WTC11 (cell line): ENCODE results near the gene MRPS27. TPM values are rescaled to one million over a fixed set of nuclear protein-coding genes. Genes with fewer than 3 reads are reported as not detected.
A peak's percentile ranks its signal among the peaks of the same experiment; 100 is the strongest.

Experiments used
- ATAC-seq: fragments of 200-7000 bp; cut with Tn5 transposase; 2 replicates; pipeline ENCODE4 v1.10.0; 2021; ENCODE audit warnings: mild to moderate bottlenecking, moderate library complexity
- CTCF ChIA-PET: fragments of 300-600 bp; sonication (Branson Sonifier 250); formaldehyde crosslinking; loops from one replicate; lab custom pipeline; 2021; ENCODE audit warnings: antibody characterized with exemption; lab: Charles Lee
- POLR2A ChIA-PET: fragments of 350-600 bp; sonication (Branson Sonifier 250); formaldehyde crosslinking; loops from one replicate; lab custom pipeline; 2021; ENCODE audit warnings: antibody characterized with exemption; lab: Charles Lee
- DNase-seq: peaks from one replicate; pipeline ENCODE4 v3.0.0; 2021; ENCODE audit warnings: low spot score
- H3K27ac Mint-ChIP-seq: 2 replicates; pipeline ENCODE4 v1.8.0; 2021; ENCODE audit warnings: mixed read lengths
- H3K27me3 Mint-ChIP-seq: 2 replicates; pipeline ENCODE4 v1.8.0; 2021; ENCODE audit warnings: low read depth, mild to moderate bottlenecking, moderate library complexity, mixed read lengths
- H3K36me3 Mint-ChIP-seq: 2 replicates; pipeline ENCODE4 v1.8.0; 2021; ENCODE audit warnings: mixed read lengths
- H3K4me1 Mint-ChIP-seq: 2 replicates; pipeline ENCODE4 v1.8.0; 2022; ENCODE audit warnings: mixed read lengths
- H3K4me3 Mint-ChIP-seq: 2 replicates; pipeline ENCODE4 v1.8.0; 2021; ENCODE audit warnings: mild to moderate bottlenecking, moderate library complexity, mixed read lengths
- H3K9me3 Mint-ChIP-seq: 2 replicates; pipeline ENCODE4 v1.8.0; 2021; ENCODE audit warnings: mixed read lengths
- ATF1 ChIP-seq: sonication (generic); formaldehyde crosslinking; IDR thresholded peaks from 2 replicates; pipeline ENCODE4 v1.8.1; 2023; ENCODE audit warnings: mild to moderate bottlenecking, moderate library complexity, missing genetic modification reagents
- ATF6 ChIP-seq: sonication (generic); formaldehyde crosslinking; IDR thresholded peaks from 2 replicates; pipeline ENCODE4 v1.8.1; 2023; ENCODE audit warnings: mild to moderate bottlenecking, missing genetic modification reagents
- CDX4 ChIP-seq: fragments of 250-450 bp; sonication (Bioruptor Pico); IDR thresholded peaks from 2 replicates; pipeline ENCODE4 v1.9.0; 2021; ENCODE audit warnings: moderate library complexity, mild to moderate bottlenecking, inconsistent platforms, borderline replicate concordance
- E2F1 ChIP-seq: sonication (generic); formaldehyde crosslinking; IDR thresholded peaks from 2 replicates; pipeline ENCODE4 v1.8.0; 2022; ENCODE audit warnings: mild to moderate bottlenecking, missing genetic modification reagents
- EMX1 ChIP-seq: fragments of 250-450 bp; sonication (Bioruptor Pico); IDR thresholded peaks from 2 replicates; pipeline ENCODE4 v1.8.0; 2021; ENCODE audit warnings: mild to moderate bottlenecking
- ESRRA ChIP-seq: sonication (generic); formaldehyde crosslinking; IDR thresholded peaks from 2 replicates; pipeline ENCODE4 v1.8.1; 2022; ENCODE audit warnings: mild to moderate bottlenecking, missing genetic modification reagents, borderline replicate concordance
- FOXJ3 ChIP-seq: sonication (generic); formaldehyde crosslinking; IDR thresholded peaks from 2 replicates; pipeline ENCODE4 v1.9.0; 2021; ENCODE audit warnings: missing genetic modification reagents, mild to moderate bottlenecking, borderline replicate concordance
- HMGA2 ChIP-seq: fragments of 250-450 bp; sonication (Bioruptor Pico); IDR thresholded peaks from 2 replicates; pipeline ENCODE4 v1.4.0; 2021; ENCODE audit warnings: mild to moderate bottlenecking, moderate library complexity
- MAX ChIP-seq: sonication (generic); formaldehyde crosslinking; IDR thresholded peaks from 2 replicates; pipeline ENCODE4 v1.8.0; 2022; ENCODE audit warnings: mild to moderate bottlenecking, missing genetic modification reagents
- MXD4 ChIP-seq: fragments of 250-450 bp; sonication (Bioruptor Pico); IDR thresholded peaks from 2 replicates; pipeline ENCODE4 v1.8.0; 2021; ENCODE audit warnings: mild to moderate bottlenecking, moderate library complexity, borderline replicate concordance
- NR2C2 ChIP-seq: sonication (generic); formaldehyde crosslinking; IDR thresholded peaks from 2 replicates; pipeline ENCODE4 v1.8.0; 2022; ENCODE audit warnings: mild to moderate bottlenecking, missing genetic modification reagents
- SMAD4 ChIP-seq: sonication (generic); formaldehyde crosslinking; IDR thresholded peaks from 2 replicates; pipeline ENCODE4 v1.8.0; 2022; ENCODE audit warnings: mild to moderate bottlenecking, missing genetic modification reagents
- SOX15 ChIP-seq: fragments of 250-450 bp; sonication (Bioruptor Pico); IDR thresholded peaks from 2 replicates; pipeline ENCODE4 v1.9.0; 2021; ENCODE audit warnings: mild to moderate bottlenecking
- USF2 ChIP-seq: sonication (generic); formaldehyde crosslinking; IDR thresholded peaks from 2 replicates; pipeline ENCODE4 v1.8.1; 2023; ENCODE audit warnings: mild to moderate bottlenecking, missing genetic modification reagents, moderate library complexity
- ZBTB43 ChIP-seq: sonication (generic); formaldehyde crosslinking; IDR thresholded peaks from 2 replicates; pipeline ENCODE4 v1.8.1; 2023; ENCODE audit warnings: mild to moderate bottlenecking, missing genetic modification reagents
- ZNF121 ChIP-seq: sonication (generic); formaldehyde crosslinking; IDR thresholded peaks from 2 replicates; pipeline ENCODE4 v1.8.0; 2023; ENCODE audit warnings: missing genetic modification reagents
- total RNA-seq: library from RNA; stranded (reverse); gene quantifications from 3 replicates; pipeline ENCODE4 v1.2.3, GENCODE V29; 2021
- TF ChIP-seq, protein P1 (sequence below): fragments of 250-450 bp; sonication (Bioruptor Pico); IDR thresholded peaks from 2 replicates; pipeline ENCODE4 v2.1.2; 2022; ENCODE audit warnings: mild to moderate bottlenecking, moderate library complexity
- TF ChIP-seq, protein P2 (sequence below): sonication (generic); formaldehyde crosslinking; IDR thresholded peaks from 2 replicates; pipeline ENCODE4 v1.8.0; 2023; ENCODE audit warnings: missing genetic modification reagents, mild to moderate bottlenecking, borderline replicate concordance

Gene MRPS27
- total RNA-seq, 1 experiment from 2014 or later = 80.1 TPM

GRCh38 chr5:72179028-72179815 is 140.8 kb downstream of the MRPS27 start:
- POLR2A ChIA-PET = interaction anchor here (0.6 kb wide), 1 partner anchor 18 kb away, joined by 3 read pairs; no protein-coding TSS in a partner anchor

DNA sequence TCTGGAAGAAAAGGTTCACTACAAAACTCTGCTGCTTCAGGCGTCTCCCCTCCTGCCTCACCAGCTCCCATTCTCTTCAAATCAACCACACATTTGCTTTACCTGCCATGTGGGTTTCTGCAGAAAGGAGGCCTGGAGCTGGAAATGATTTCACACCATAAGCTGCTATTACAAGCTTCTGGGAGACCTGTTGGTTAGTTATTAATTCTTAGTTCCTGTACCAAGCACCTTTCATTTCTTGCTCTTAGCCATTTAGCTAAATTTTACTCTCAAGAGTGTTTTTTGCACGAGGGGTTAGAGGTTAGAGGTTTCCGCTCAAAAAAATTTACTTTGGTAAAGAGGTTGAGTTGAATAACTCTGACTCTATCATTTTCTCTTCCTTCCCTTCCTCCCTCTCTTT is 142.5 kb downstream of the MRPS27 start:
- no peak overlapping the region for H3K27ac Mint-ChIP-seq
- H3K27me3 Mint-ChIP-seq = no peaks in the 10 kb centered on the region; the same call in 1 of the 2 replicates
- no peak for ATAC-seq
- no peak overlapping the region for H3K4me3 Mint-ChIP-seq
- ChIA-PET CTCF (no interaction called here), POLR2A (no interaction called here)
- peaks cover 5% of the 10 kb centered on the region; the same call in 1 of the 2 replicates for H3K36me3 Mint-ChIP-seq
- H3K4me1 Mint-ChIP-seq = peaks cover 26% of the 10 kb centered on the region
- no peaks in the 10 kb centered on the region for H3K9me3 Mint-ChIP-seq
- DNase-seq = no peak
- no peak for TF ChIP-seq ATF6 (CRISPR knock-in tag)
- TF ChIP-seq EMX1 (CRISPR knock-in tag) = no peak
- no peak for TF ChIP-seq ATF1 (CRISPR knock-in tag)
- TF ChIP-seq ESRRA (CRISPR knock-in tag) = no peak
- no peak for TF ChIP-seq MXD4 (CRISPR knock-in tag)
- TF ChIP-seq ZNF121 (CRISPR knock-in tag) = no peak
- TF ChIP-seq HMGA2 (CRISPR knock-in tag) = no peak
- TF ChIP-seq, protein P1, sequence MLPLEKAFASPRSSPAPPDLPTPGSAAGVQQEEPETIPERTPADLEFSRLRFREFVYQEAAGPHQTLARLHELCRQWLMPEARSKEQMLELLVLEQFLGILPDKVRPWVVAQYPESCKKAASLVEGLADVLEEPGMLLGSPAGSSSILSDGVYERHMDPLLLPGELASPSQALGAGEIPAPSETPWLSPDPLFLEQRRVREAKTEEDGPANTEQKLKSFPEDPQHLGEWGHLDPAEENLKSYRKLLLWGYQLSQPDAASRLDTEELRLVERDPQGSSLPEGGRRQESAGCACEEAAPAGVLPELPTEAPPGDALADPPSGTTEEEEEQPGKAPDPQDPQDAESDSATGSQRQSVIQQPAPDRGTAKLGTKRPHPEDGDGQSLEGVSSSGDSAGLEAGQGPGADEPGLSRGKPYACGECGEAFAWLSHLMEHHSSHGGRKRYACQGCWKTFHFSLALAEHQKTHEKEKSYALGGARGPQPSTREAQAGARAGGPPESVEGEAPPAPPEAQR (CRISPR knock-in tag) = no peak
- TF ChIP-seq SMAD4 (CRISPR knock-in tag) = no peak
- TF ChIP-seq USF2 (CRISPR knock-in tag) = no peak
- TF ChIP-seq E2F1 = no peak
- no peak for TF ChIP-seq CDX4 (CRISPR knock-in tag)
- no peak for TF ChIP-seq FOXJ3
- no peak for TF ChIP-seq NR2C2 (CRISPR knock-in tag)
- TF ChIP-seq SOX15 = no peak
- no peak for TF ChIP-seq MAX

More at GRCh38 chr5:72179028-72179815, 140.8 kb downstream of the MRPS27 start:
- CTCF ChIA-PET = interaction anchor here (0.7 kb wide), 1 partner anchor 91 kb away, joined by 3 read pairs; no protein-coding TSS in a partner anchor
- Mint-ChIP-seq H3K4me3 (no peak overlapping the region), H3K4me1 (peaks cover 39% of the 10 kb centered on the region), H3K9me3 (no peaks in the 10 kb centered on the region), H3K27ac (peak overlapping the region; percentile 54), H3K36me3 (peaks cover 5% of the 10 kb centered on the region; the same call in 1 of the 2 replicates), H3K27me3 (no peaks in the 10 kb centered on the region; the same call in 1 of the 2 replicates)
- no peak for TF ChIP-seq ZBTB43 (CRISPR knock-in tag)
- TF ChIP-seq, protein P2, sequence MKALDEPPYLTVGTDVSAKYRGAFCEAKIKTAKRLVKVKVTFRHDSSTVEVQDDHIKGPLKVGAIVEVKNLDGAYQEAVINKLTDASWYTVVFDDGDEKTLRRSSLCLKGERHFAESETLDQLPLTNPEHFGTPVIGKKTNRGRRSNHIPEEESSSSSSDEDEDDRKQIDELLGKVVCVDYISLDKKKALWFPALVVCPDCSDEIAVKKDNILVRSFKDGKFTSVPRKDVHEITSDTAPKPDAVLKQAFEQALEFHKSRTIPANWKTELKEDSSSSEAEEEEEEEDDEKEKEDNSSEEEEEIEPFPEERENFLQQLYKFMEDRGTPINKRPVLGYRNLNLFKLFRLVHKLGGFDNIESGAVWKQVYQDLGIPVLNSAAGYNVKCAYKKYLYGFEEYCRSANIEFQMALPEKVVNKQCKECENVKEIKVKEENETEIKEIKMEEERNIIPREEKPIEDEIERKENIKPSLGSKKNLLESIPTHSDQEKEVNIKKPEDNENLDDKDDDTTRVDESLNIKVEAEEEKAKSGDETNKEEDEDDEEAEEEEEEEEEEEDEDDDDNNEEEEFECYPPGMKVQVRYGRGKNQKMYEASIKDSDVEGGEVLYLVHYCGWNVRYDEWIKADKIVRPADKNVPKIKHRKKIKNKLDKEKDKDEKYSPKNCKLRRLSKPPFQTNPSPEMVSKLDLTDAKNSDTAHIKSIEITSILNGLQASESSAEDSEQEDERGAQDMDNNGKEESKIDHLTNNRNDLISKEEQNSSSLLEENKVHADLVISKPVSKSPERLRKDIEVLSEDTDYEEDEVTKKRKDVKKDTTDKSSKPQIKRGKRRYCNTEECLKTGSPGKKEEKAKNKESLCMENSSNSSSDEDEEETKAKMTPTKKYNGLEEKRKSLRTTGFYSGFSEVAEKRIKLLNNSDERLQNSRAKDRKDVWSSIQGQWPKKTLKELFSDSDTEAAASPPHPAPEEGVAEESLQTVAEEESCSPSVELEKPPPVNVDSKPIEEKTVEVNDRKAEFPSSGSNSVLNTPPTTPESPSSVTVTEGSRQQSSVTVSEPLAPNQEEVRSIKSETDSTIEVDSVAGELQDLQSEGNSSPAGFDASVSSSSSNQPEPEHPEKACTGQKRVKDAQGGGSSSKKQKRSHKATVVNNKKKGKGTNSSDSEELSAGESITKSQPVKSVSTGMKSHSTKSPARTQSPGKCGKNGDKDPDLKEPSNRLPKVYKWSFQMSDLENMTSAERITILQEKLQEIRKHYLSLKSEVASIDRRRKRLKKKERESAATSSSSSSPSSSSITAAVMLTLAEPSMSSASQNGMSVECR (CRISPR knock-in tag) = no peak
- peak; percentile 51 for ATAC-seq
- DNase-seq = peak; percentile 20
